Stimulated activated CD4-positive, alpha-beta T cell treated with anti-CD3 and anti-CD28 coated beads, Interleukin-1b, Interleukin-23, amount 100 ng/mL, for 4 hours (primary cell): ENCODE measurements around the gene ANXA7.
"Not testable (repeated sequence)": the region's sequence is repeated elsewhere in the genome, so short reads cannot be mapped to it uniquely, and the experiment has no call there.

Experiments
- DNase-seq, 2 donors: peaks; one replicate each; pipeline ENCODE4 v3.0.0-alpha.2; 2020; ENCODE audit warnings: low read depth in 2 of 2

The ANXA7 gene

GRCh38 chr10:73407495-73407894 is 6.4 kb downstream of the ANXA7 start:
- no peak for DNase-seq

GRCh38 chr10:73406846-73407245 is 7.0 kb downstream of the ANXA7 start:
- no peak for DNase-seq

- DNase-seq = no peak
These were observed 8.3 kb downstream of the ANXA7 start for GRCh38 chr10:73405556-73405955.

GRCh38 chr10:73404690-73405089 is 9.2 kb downstream of the ANXA7 start:
- no peak for DNase-seq

- DNase-seq = no peak
These were observed 12.2 kb downstream of the ANXA7 start for GRCh38 chr10:73401636-73402035.

GRCh38 chr10:73399063-73399462 is 14.8 kb downstream of the ANXA7 start:
- DNase-seq = no peak

GRCh38 chr10:73398024-73398423 is 15.8 kb downstream of the ANXA7 start:
- no peak for DNase-seq

- DNase-seq = not testable (repeated sequence)
These were observed 19.5 kb downstream of the ANXA7 start for GRCh38 chr10:73394325-73394724.

- no peak for DNase-seq
These were observed 25.6 kb downstream of the ANXA7 start for GRCh38 chr10:73388228-73388627.

- no peak for DNase-seq
These were observed 27.3 kb downstream of the ANXA7 start for GRCh38 chr10:73386583-73386982.

- DNase-seq = no peak
These were observed 34.7 kb downstream of the ANXA7 start for GRCh38 chr10:73379064-73379748.

GRCh38 chr10:73376679-73377078 is 37.2 kb downstream of the ANXA7 start:
- no peak for DNase-seq

- DNase-seq = no peak
These were observed 45.6 kb downstream of the ANXA7 start for GRCh38 chr10:73368238-73368637.

- no peak for DNase-seq
These were observed 47.2 kb downstream of the ANXA7 start for GRCh38 chr10:73366381-73367298.

- DNase-seq = no peak
These were observed 48.9 kb downstream of the ANXA7 start for GRCh38 chr10:73364964-73365363.

- no peak for DNase-seq
These were observed 54.4 kb downstream of the ANXA7 start for GRCh38 chr10:73359492-73359891.

- DNase-seq = peak; percentile 80 to 83
These were observed 55.3 kb downstream of the ANXA7 start, which contains the start of gene CFAP70 for GRCh38 chr10:73358331-73359279. Gene CFAP70 (minus strand): TSS chr10:73358864. CDS start chr10:73354796, 4,068 bp downstream.

- no peak for DNase-seq
These were observed 56.0 kb downstream of the ANXA7 start for GRCh38 chr10:73357821-73358220.

- DNase-seq = no peak
These were observed 56.7 kb downstream of the ANXA7 start for GRCh38 chr10:73357166-73357565.

GRCh38 chr10:73344269-73344668 is 69.6 kb downstream of the ANXA7 start:
- DNase-seq = no peak

- no peak for DNase-seq
These were observed 73.7 kb downstream of the ANXA7 start for GRCh38 chr10:73340121-73340520.

- no peak for DNase-seq
These were observed 74.4 kb downstream of the ANXA7 start for GRCh38 chr10:73339436-73339835.
